Adrenal gland (tissue), 5 donors: Measurements from ENCODE around the gene LACRT.

ENCODE experiments used
- CTCF ChIP-seq, 6 experiments: fragments of 450-650 bp in 4 of 6; fragments of 200-600 bp in 2 of 6; sonication (generic) in 1 of 6; IDR thresholded peaks; 1 replicate in 5 of 6; 2 replicates in 1 of 6; pipeline versions ENCODE4 v1.5.1 to v1.8.0; 2016 to 2021; ENCODE audit warnings: antibody characterized with exemption in 6 of 6, mild to moderate bottlenecking in 2 of 6, moderate library complexity in 1 of 6
- POLR2A ChIP-seq, 2 donors: fragments of 450-650 bp; IDR thresholded peaks; one replicate each; pipeline ENCODE4 v1.6.1; 2017; ENCODE audit warnings: antibody characterized with exemption in 2 of 2, mild to moderate bottlenecking in 2 of 2, moderate library complexity in 1 of 2
- donor health status: DM: no; HTN: no; CAD: no.

DNA sequence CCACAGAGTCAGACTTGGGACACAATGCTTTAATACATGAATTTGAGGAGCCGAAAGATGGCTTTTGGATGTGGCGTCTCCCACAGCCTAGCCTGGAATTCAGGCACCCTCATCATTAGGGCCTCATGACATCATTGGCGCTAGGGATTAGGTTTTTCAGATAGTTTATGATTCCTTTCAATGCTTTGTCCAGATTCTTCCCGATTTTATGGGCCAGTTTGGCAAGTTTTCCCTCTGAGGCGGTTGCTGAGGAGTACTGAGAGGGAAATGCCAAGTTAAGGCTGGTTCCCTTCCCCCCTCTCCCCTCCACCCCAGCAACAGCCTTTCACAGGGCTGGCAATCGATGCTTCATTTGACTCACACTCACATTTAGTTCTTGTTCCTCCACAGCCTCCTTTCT lies 26.5 kb downstream of the LACRT start:
- TF ChIP-seq POLR2A (IDR thresholded peaks at IDR 0.05) = no peak
- TF ChIP-seq CTCF (IDR thresholded peaks at IDR 0.05) = no peak
